ENCODE data around the gene VWA2. TPM values are rescaled to one million over a fixed set of nuclear protein-coding genes. Genes with fewer than 3 reads are reported as not detected.

VWA2 gene
- total RNA-seq, 1 donor from 2014 or later, result 15.5 TPM

GRCh38 chr10:114256008-114256765 is 17.1 kb downstream of the VWA2 start:
- DNase-seq, result no peak
- no peak for TF ChIP-seq CTCF (IDR thresholded peaks at IDR 0.05)
- peaks cover 23% of the 10 kb centered on the region for H3K4me1 ChIP-seq
- H3K27ac ChIP-seq, result no peak overlapping the region
- no peak overlapping the region for H3K4me3 ChIP-seq
- no peaks in the 10 kb centered on the region for H3K9me3 ChIP-seq
- intact Hi-C loops (cut with DNase I), result no loop called here
- no peaks in the 10 kb centered on the region for H3K36me3 ChIP-seq
- H3K27me3 ChIP-seq, result no peaks in the 10 kb centered on the region
- ATAC-seq, result no peak

GRCh38 chr10:114256822-114257221 is 17.8 kb downstream of the VWA2 start:
- intact Hi-C loops (cut with DNase I), result no loop called here
- Histone ChIP-seq H3K36me3 (no peaks in the 10 kb centered on the region), H3K27ac (no peak overlapping the region)

GRCh38 chr10:114257498-114257897 is 18.4 kb downstream of the VWA2 start:
- Histone ChIP-seq H3K9me3 (no peaks in the 10 kb centered on the region), H3K4me1 (peaks cover 26% of the 10 kb centered on the region), H3K4me3 (no peak overlapping the region), H3K27me3 (no peaks in the 10 kb centered on the region), H3K27ac (peak overlapping the region; percentile 12), H3K36me3 (no peaks in the 10 kb centered on the region)
- DNase-seq (no peak), ATAC-seq (no peak)
- TF ChIP-seq CTCF (IDR thresholded peaks at IDR 0.05), result no peak
- intact Hi-C loops (cut with DNase I), result no loop called here

More at GRCh38 chr10:114256822-114257221, 17.8 kb downstream of the VWA2 start:
- no peak for DNase-seq
- no peak for TF ChIP-seq CTCF (IDR thresholded peaks at IDR 0.05)
- no peak for ATAC-seq
- no peaks in the 10 kb centered on the region for H3K27me3 ChIP-seq
- no peak overlapping the region for H3K4me3 ChIP-seq
- peaks cover 26% of the 10 kb centered on the region for H3K4me1 ChIP-seq
- H3K9me3 ChIP-seq, result no peaks in the 10 kb centered on the region

GRCh38 chr10:114258274-114258840 is 19.3 kb downstream of the VWA2 start:
- ATAC-seq (no peak), DNase-seq (peak; percentile 4)
- H3K27me3 ChIP-seq, result no peaks in the 10 kb centered on the region
- intact Hi-C loops (cut with DNase I), result no loop called here
- peak overlapping the region; percentile 12 for H3K27ac ChIP-seq
- H3K9me3 ChIP-seq, result no peaks in the 10 kb centered on the region
- no peak for TF ChIP-seq CTCF (IDR thresholded peaks at IDR 0.05)
- no peak overlapping the region for H3K4me3 ChIP-seq
- H3K4me1 ChIP-seq, result peaks cover 26% of the 10 kb centered on the region
- no peaks in the 10 kb centered on the region for H3K36me3 ChIP-seq

GRCh38 chr10:114259824-114260223 is 20.8 kb downstream of the VWA2 start:
- DNase-seq (peak; percentile 69), ATAC-seq (peak; percentile 55)
- no peak overlapping the region for H3K4me3 ChIP-seq
- no peak overlapping the region for H3K27ac ChIP-seq
- H3K36me3 ChIP-seq, result no peaks in the 10 kb centered on the region
- no peak for TF ChIP-seq CTCF (IDR thresholded peaks at IDR 0.05)
- intact Hi-C loops (cut with DNase I), result no loop called here
- peaks cover 26% of the 10 kb centered on the region for H3K4me1 ChIP-seq
- H3K27me3 ChIP-seq, result no peaks in the 10 kb centered on the region
- no peaks in the 10 kb centered on the region for H3K9me3 ChIP-seq
